Activated gamma-delta T cell treated with anti-CD3 and anti-CD28 coated beads, Interleukin-2, amount 50 U/mL, for 16 hours (primary cell): ENCODE measurements around the gene STYXL2.

Experiments used
- DNase-seq: peaks from one replicate; pipeline ENCODE4 v3.0.0-alpha.2; 2020; ENCODE audit warnings: low read depth

STYXL2 gene

GRCh38 chr1:167110586-167110985 lies 16.7 kb downstream of the STYXL2 start:
- DNase-seq, result no peak

GRCh38 chr1:167111868-167112709 lies 18.2 kb downstream of the STYXL2 start:
- no peak for DNase-seq

- no peak for DNase-seq
Observed at GRCh38 chr1:167114725-167115124, 20.9 kb downstream of the STYXL2 start.

- no peak for DNase-seq
Observed at GRCh38 chr1:167115655-167116054, 21.8 kb downstream of the STYXL2 start.

- DNase-seq, result no peak
Observed at GRCh38 chr1:167116174-167116573, 22.3 kb downstream of the STYXL2 start.

GRCh38 chr1:167117225-167117624 lies 23.4 kb downstream of the STYXL2 start:
- DNase-seq, result no peak

GRCh38 chr1:167118188-167118587 lies 24.3 kb downstream of the STYXL2 start:
- no peak for DNase-seq

- no peak for DNase-seq
Observed at GRCh38 chr1:167119696-167120095, 25.8 kb downstream of the STYXL2 start.

- DNase-seq, result no peak
Observed at GRCh38 chr1:167120899-167121298, 27.0 kb downstream of the STYXL2 start.

- peak; percentile 5 for DNase-seq
Observed at GRCh38 chr1:167121375-167122120, 27.7 kb downstream of the STYXL2 start.

- no peak for DNase-seq
Observed at GRCh38 chr1:167122121-167122480, 28.2 kb downstream of the STYXL2 start.

- no peak for DNase-seq
Observed at GRCh38 chr1:167122568-167122967, 28.7 kb downstream of the STYXL2 start.

GRCh38 chr1:167126317-167126716 lies 32.4 kb downstream of the STYXL2 start:
- no peak for DNase-seq

- no peak for DNase-seq
Observed at GRCh38 chr1:167126811-167127210, 32.9 kb downstream of the STYXL2 start.

- DNase-seq, result no peak
Observed at GRCh38 chr1:167127236-167127635, 33.4 kb downstream of the STYXL2 start.

- no peak for DNase-seq
Observed at GRCh38 chr1:167127661-167128060, 33.8 kb downstream of the STYXL2 start.

- DNase-seq, result no peak
Observed at GRCh38 chr1:167128261-167129227, 34.7 kb downstream of the STYXL2 start.

GRCh38 chr1:167130829-167131510 lies 37.1 kb downstream of the STYXL2 start:
- no peak for DNase-seq

- no peak for DNase-seq
Observed at GRCh38 chr1:167132301-167133010, 38.6 kb downstream of the STYXL2 start.

- DNase-seq, result no peak
Observed at GRCh38 chr1:167135281-167135840, 41.5 kb downstream of the STYXL2 start.

GRCh38 chr1:167136191-167136614 lies 42.3 kb downstream of the STYXL2 start:
- no peak for DNase-seq
